ENCODE data around the gene GRIN2C.

DNA sequence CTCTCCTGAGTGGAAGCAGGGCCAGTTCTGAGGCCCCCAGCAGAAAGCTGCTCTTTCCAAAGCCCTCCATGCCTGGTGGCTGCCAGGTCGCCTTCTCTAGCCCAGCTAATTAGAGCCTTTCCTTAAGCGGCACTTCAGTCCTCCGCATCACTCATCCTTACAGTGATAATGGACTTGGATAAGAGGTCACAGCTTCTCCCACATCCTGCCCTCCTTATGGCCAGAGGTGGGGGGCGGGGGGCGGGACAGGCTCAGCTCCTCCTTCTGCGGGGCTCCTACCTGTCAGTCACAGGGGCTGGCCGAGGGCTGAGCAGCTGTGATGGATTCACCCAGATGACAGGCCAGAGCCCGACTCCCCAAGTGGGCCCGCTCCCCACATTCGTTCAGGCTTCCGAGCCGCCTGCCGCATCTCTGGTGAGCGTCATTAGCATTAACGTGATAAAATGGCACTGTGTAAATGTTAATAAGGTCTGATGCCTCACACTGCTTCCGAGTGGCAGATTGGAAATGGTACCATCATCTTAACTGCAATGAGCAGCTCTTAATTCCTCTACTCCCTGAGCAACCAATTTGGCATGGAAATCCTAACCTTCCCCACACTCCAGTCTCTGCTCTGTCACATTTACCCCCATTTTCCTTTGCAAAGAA lies 41.3 kb downstream of the GRIN2C start:
- TF ChIP-seq, protein P1, sequence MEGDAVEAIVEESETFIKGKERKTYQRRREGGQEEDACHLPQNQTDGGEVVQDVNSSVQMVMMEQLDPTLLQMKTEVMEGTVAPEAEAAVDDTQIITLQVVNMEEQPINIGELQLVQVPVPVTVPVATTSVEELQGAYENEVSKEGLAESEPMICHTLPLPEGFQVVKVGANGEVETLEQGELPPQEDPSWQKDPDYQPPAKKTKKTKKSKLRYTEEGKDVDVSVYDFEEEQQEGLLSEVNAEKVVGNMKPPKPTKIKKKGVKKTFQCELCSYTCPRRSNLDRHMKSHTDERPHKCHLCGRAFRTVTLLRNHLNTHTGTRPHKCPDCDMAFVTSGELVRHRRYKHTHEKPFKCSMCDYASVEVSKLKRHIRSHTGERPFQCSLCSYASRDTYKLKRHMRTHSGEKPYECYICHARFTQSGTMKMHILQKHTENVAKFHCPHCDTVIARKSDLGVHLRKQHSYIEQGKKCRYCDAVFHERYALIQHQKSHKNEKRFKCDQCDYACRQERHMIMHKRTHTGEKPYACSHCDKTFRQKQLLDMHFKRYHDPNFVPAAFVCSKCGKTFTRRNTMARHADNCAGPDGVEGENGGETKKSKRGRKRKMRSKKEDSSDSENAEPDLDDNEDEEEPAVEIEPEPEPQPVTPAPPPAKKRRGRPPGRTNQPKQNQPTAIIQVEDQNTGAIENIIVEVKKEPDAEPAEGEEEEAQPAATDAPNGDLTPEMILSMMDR (conservative IDR thresholded peaks at IDR 0.05): no peak
- TF ChIP-seq ZFX (IDR thresholded peaks at IDR 0.05): no peak

All from C4-2B (cell line).